Hypothalamus (tissue), 51 donors: ENCODE measurements around the gene STARD5.
"Not testable (repeated sequence)": the region's sequence is repeated elsewhere in the genome, so short reads cannot be mapped to it uniquely, and the experiment has no call there.

Experiments used
- DNase-seq, 51 donors: peaks; one replicate each; lab custom pipeline; 2025; lab: John Stamatoyannopoulos, UW

STARD5 gene, protein sequence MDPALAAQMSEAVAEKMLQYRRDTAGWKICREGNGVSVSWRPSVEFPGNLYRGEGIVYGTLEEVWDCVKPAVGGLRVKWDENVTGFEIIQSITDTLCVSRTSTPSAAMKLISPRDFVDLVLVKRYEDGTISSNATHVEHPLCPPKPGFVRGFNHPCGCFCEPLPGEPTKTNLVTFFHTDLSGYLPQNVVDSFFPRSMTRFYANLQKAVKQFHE

GRCh38 chr15:81323944-81324881, at the start of gene STARD5:
Gene STARD5 (minus strand): TSS chr15:81324141. CDS start chr15:81324099, 42 bp downstream.
- peak; percentile 56 to 99 (median 96) for DNase-seq

DNA sequence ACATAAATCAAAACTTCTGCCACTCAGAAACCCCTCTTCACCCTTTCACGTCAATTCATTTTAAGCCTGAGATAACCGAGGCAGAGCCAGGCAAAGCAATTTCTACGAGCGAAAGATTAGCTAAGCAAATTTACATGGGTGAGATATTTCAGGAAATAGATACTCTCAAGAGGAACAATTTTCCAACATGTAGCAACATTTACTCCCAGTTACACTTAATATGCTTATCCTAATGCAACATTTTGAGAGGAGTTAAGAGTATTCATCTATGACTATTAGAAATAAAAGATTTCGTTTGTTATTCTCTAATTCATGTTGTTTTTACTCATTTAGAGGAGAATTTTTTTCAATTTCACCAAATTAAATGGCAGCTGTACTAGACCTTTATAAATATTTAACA, 49.2 kb upstream of the STARD5 start:
- DNase-seq = no peak

GRCh38 chr15:81372575-81372974, 48.6 kb upstream of the STARD5 start:
- no peak for DNase-seq

DNA sequence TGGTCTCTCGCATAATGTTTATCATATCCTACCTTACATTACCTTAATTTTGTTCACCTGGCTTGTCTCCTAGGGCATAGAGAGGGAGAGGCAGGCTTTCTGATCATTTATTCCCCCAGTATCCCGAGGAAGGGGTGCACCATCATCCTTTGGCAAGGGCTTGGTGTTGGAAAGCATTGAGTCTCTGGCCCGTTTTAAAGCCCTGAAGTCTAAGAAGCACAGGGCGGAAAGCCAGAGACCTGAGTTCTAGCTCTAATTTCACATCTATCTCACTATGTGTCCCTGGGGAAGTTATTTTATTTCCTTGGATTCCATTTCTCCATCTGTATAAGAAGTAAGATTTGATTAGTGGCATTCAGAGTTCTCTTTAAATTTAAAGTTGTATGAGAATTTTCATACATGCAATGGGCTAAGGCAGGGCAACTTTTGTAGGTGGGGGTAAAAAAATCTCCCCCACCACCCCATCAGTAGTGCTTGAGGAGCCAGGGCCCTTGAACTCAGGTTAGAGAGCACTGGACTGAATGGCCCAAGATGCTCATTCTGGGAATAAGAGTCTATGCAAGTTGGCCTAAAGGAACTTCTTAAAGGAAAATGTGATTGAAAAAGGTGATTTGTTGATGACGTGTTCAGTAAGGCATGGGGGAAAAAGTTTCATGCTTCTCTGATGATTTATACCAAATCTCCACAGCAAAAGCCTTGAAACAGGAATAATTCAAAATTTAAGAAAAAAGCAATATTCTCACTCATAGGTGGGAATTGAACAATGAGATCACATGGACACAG, 40.0 kb upstream of the STARD5 start:
- DNase-seq = no peak

GRCh38 chr15:81363276-81363675, 39.3 kb upstream of the STARD5 start:
- no peak for DNase-seq

DNA sequence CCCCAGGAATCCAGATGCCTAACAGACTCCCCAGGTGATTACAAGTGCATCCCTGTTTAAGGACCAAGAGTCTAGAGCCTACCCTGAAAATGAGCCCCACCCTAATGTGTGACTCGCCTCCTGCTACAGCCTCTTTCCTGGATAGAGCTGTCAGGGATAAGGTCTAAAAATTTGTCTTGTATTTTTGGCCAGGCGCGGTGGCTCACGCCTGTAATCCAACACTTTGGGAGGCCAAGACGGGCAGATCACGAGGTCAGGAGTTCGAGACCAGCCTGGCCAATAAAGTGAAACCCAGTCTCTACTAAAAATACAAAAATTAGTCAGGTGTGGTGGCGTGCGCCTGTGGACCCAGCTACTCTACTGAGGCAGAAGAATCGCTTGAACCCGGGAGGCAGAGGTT, 38.8 kb upstream of the STARD5 start:
- DNase-seq = no peak

GRCh38 chr15:81361891-81362290, 38.0 kb upstream of the STARD5 start:
- DNase-seq = no peak

- DNase-seq = no peak
Observed at GRCh38 chr15:81360491-81360890, 36.5 kb upstream of the STARD5 start.

DNA sequence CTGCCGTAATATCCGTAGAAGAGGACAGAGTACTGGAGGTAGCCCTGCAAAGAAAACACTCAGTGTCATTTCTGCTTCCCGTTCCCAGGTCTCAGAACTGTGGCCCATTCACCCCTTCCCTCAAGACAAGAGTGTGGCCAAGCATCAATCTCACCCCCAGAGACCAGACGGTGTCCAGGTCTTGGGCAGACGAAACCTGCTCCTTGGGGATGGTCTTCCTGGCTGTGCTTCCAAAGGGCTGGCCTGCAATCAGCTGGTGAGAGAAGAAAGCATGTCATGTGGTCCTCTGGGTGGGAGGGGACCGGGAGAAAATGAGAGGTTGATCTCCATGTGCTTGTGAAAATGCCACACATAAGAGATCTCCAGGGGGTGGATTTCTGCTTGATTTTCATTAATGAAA, 34.3 kb upstream of the STARD5 start:
- DNase-seq = no peak

DNA sequence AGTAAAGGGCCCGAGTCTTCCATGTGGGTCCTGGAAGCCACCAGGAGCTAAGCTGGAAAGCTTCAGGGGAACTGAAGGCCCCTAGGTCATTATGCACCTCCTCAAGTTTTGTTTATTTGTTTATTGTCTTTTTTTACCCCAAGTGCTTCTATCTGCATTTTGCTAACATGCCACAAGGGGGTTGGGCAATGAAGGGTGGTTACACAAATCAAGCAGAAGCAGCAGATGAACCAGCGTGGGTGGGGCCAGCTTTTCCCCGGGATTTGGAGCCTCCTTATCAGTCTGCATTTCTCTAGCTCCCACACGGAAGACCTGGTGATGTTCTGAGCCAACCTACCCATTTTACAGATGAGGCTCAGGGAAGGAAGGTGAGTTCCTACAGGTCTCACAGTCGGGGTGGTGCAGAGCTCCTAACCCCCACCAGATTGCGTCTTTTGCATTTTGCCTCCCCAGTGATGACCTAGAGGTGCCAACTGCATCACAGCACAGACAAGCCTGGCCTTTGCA, 33.3 kb upstream of the STARD5 start:
- DNase-seq = no peak

GRCh38 chr15:81356252-81356651, 32.3 kb upstream of the STARD5 start:
- no peak for DNase-seq

DNA sequence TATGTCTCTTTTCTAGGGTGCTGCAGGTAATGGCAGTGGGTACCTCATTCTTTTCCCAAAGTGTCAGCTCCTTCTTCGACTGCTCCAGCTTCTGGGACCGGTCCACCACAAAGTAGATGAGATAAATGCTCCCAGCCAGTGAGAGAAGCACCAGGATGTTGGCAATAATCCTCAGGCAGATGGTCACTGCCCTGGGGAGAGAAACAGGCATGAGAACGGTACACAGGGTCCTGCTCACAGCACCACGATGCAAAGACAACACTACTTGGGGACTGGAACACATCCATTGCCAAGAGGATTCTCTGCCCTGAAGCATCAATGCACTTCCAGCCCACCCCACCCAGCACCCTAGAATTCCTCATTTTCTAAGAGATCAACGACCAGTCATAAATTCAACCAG, 27.7 kb upstream of the STARD5 start:
- no peak for DNase-seq

GRCh38 chr15:81349271-81349670, 25.3 kb upstream of the STARD5 start:
- no peak for DNase-seq

GRCh38 chr15:81348691-81349090, 24.8 kb upstream of the STARD5 start:
- not testable (repeated sequence) for DNase-seq

DNA sequence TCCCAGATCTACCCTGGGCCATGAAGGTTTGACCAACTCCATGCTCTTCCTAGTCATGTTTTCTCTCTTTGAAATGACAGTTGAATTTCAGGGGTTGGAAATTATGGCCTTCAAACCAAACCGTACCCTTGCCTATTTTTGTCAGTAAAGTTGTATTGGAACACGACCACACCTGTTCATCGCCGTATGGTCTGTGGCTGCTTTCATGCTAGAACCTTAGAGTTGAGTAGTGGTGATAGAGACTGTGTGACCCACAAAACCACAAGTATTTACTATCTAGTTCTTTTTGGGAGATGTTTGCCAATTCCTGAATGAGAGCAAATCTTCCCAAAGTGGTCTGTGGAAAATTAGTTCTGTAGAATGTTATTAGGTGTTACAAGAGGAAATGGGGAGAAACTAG, 24.0 kb upstream of the STARD5 start:
- DNase-seq = no peak

GRCh38 chr15:81346611-81347010, 22.7 kb upstream of the STARD5 start:
- DNase-seq = no peak

DNA sequence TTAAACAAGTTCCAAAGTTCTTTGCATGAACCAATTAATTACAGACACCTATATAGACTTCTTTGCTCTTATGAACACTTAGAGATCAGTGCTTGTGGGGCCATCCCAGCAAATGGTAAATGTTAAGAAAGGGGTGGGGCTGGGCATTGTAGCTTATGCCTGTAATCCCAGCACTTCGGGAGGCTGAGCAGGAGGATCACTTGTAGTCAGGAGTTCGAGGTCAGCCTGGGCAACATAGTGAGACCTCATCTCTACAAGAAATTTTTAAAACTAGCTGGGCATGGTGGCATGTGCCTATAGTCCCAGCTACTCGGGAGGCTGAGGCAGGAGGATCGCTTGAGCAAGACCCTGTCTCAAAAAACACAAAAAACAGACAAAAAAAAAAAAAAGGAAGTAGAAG, 19.4 kb upstream of the STARD5 start:
- no peak for DNase-seq

- DNase-seq = no peak
Observed at GRCh38 chr15:81341351-81341750, 17.4 kb upstream of the STARD5 start.

DNA sequence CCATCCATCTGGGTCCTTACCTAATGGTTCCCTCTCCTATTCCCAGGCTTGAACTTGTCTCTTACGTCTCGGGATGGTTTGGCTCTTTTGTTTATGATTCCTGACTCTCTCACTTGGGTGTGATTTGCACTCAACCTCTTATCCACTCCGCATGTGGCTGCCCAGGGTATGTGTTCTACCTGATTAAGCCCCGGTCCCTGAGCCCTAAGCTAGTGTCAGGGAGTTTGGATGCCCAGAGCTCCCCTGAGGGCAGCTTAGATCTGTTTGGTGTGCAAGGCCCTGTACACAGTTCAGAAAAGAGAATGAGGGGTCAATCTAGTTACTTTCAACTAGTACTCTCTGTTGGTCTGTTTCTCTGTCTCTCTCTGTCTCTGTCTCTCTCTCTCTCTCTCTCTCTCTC, 15.9 kb upstream of the STARD5 start:
- DNase-seq = no peak

DNA sequence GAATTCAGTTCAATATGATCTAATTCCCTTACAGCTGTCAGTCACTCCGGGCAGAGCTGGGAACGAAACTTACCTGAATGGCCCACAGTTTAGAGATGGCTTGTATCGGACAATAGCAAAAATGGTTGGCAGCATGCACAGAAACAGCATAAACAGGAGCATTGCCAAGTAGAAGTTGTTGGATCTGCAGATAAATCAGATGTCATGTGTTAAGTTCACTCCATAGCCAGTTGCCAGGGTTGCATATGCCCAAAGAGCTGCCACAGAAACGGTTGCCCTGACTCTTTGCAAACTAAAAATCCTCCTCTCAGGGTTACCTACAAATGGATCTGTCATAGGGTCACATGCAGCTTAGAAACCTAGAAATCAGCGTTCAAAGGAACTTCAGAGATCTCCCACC, 15.4 kb upstream of the STARD5 start:
- DNase-seq = no peak
